OCI-LY7 (cell line): ENCODE measurements around the gene DDX20. TPM values are rescaled to one million over a fixed set of nuclear protein-coding genes. Genes with fewer than 3 reads are reported as not detected.
"Not testable (repeated sequence)": the region's sequence is repeated elsewhere in the genome, so short reads cannot be mapped to it uniquely, and the experiment has no call there.

Source experiments
- BruUV-seq: library from RNA; stranded (reverse); fragments of 400-500 nt; replicated peaks from 2 replicates; lab custom pipeline; 2021; lab: Mats Ljungman, UMichigan
- CTCF ChIA-PET: fragments of 300-600 bp; sonication (Branson Sonifier 250); formaldehyde crosslinking; loops from one replicate; lab custom pipeline; 2022; ENCODE audit warnings: antibody characterized with exemption; ENCODE audit not compliant: unreplicated experiment; lab: Charles Lee
- POLR2A ChIA-PET: fragments of 300-600 bp; sonication (Branson Sonifier 250); formaldehyde crosslinking; loops from one replicate; lab custom pipeline; 2022; ENCODE audit warnings: antibody characterized with exemption; lab: Charles Lee
- DNase-seq: peaks from one replicate; pipeline ENCODE4 v3.0.0-alpha.2; 2015; ENCODE audit warnings: low spot score
- H2AFZ ChIP-seq: fragments of 200-600 bp; sonication (generic), shearing (Covaris generic); 2 replicates; pipeline ENCODE4 v1.6.1; 2014; ENCODE audit warnings: mild to moderate bottlenecking, antibody characterized with exemption, low read length, moderate library complexity
- H3K27ac ChIP-seq: fragments of 200-600 bp; sonication (generic); 2 replicates; pipeline ENCODE4 v1.5.1; 2014; ENCODE audit warnings: mixed run types, low read depth, mild to moderate bottlenecking, moderate library complexity, low read length, inconsistent platforms; ENCODE audit not compliant: poor library complexity, severe bottlenecking
- H3K36me3 ChIP-seq: fragments of 200-600 bp; sonication (generic); 2 replicates; pipeline ENCODE4 v1.6.1; 2014; ENCODE audit warnings: mild to moderate bottlenecking, antibody characterized with exemption, low read length, moderate library complexity, mixed read lengths; ENCODE audit not compliant: insufficient read depth
- H3K4me1 ChIP-seq: fragments of 200-600 bp; sonication (generic); 2 replicates; pipeline ENCODE4 v1.5.1; 2014; ENCODE audit warnings: mild to moderate bottlenecking, low read length; ENCODE audit not compliant: insufficient read depth, poor library complexity, severe bottlenecking
- H3K4me2 ChIP-seq: fragments of 200-600 bp; sonication (generic); 2 replicates; pipeline ENCODE4 v1.6.1; 2014; ENCODE audit warnings: mild to moderate bottlenecking, low read length
- H3K4me3 ChIP-seq: fragments of 200-600 bp; sonication (generic); 2 replicates; pipeline ENCODE4 v1.5.1; 2014; ENCODE audit warnings: mild to moderate bottlenecking, low read depth, low read length; ENCODE audit not compliant: poor library complexity, severe bottlenecking
- H3K79me2 ChIP-seq: fragments of 200-600 bp; sonication (generic); 2 replicates; pipeline ENCODE4 v1.6.1; 2016; ENCODE audit warnings: low read depth, mild to moderate bottlenecking, low read length, moderate library complexity, mixed read lengths; ENCODE audit not compliant: insufficient read depth
- H3K9me2 ChIP-seq: fragments of 200-600 bp; sonication (generic); 2 replicates; pipeline ENCODE4 v1.6.1; 2016; ENCODE audit warnings: mild to moderate bottlenecking, low read length, mixed read lengths; ENCODE audit not compliant: insufficient read depth
- H3K9me3 ChIP-seq: fragments of 200-600 bp; sonication (generic); 2 replicates; pipeline ENCODE4 v1.6.1; 2014; ENCODE audit warnings: mild to moderate bottlenecking, mixed run types, low read length, mixed read lengths
- H4K20me1 ChIP-seq: fragments of 200-600 bp; sonication (generic); 2 replicates; pipeline ENCODE4 v1.6.1; 2014; ENCODE audit warnings: mild to moderate bottlenecking, antibody characterized with exemption, low read length, moderate library complexity, mixed read lengths; ENCODE audit not compliant: insufficient read depth
- EZH2phosphoT487 ChIP-seq: fragments of 200-600 bp; sonication (generic); IDR thresholded peaks from 2 replicates; pipeline ENCODE4 v1.6.1; 2018; ENCODE audit warnings: low read depth, borderline replicate concordance, mild to moderate bottlenecking, mixed run types, antibody characterized with exemption, low read length, moderate library complexity, mixed read lengths
- intact Hi-C: fragments of 100-400 bp; cut with micrococcal nuclease; formaldehyde crosslinking; loops from one replicate; pipeline ENCODE4 v1.10.0; 2022; ENCODE audit not compliant: unreplicated experiment
- total RNA-seq, 2 experiments: library from RNA; depleted of rRNA in 1 of 2; stranded (reverse); fragments of >200 nt in 1 of 2; shearing (Covaris generic) in 1 of 2; gene quantifications; 2 replicates each; pipeline ENCODE4 v1.2.3, GENCODE V29; 2014 to 2022
- TF ChIP-seq, protein P1 (sequence below): fragments of 200-600 bp; sonication (generic); conservative IDR thresholded peaks from 2 replicates; pipeline ENCODE4 v1.5.1; 2014; ENCODE audit warnings: mild to moderate bottlenecking, antibody characterized with exemption, low read length, moderate library complexity, mixed read lengths

The DDX20 gene
- total RNA-seq, 2 experiments from 2014 or later: 30.0 to 32.9 TPM

DNA sequence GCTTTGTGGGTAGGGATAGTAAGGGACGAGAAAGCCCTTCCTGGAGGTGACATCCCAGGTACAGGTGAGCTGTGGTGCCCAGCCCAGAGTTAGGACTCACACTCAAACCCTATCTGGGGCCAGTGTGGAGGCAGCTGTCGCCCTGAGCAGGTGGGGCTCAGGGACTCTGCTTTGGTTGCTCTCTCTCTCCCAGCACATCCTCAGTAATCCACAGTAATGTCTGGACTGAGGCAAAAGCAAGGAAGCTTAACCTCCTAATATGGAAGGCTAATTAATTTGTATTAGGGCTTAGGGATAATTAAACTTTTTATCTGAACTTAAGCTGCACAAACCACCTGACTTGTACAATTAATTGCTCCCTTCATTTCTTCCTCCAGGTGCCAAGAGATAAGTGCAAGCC lies 38.2 kb downstream of the DDX20 start:
- Histone ChIP-seq H3K9me2 (no peaks in the 10 kb centered on the region), H2AFZ (no peak overlapping the region), H3K4me1 (no peaks in the 10 kb centered on the region), H3K36me3 (no peaks in the 10 kb centered on the region), H3K4me3 (no peak overlapping the region), H3K4me2 (no peak overlapping the region), H3K27ac (no peak overlapping the region), H3K79me2 (no peaks in the 10 kb centered on the region), H3K9me3 (no peaks in the 10 kb centered on the region), H4K20me1 (no peaks in the 10 kb centered on the region)
- CTCF ChIA-PET: no interaction called here
- TF ChIP-seq, protein P1, sequence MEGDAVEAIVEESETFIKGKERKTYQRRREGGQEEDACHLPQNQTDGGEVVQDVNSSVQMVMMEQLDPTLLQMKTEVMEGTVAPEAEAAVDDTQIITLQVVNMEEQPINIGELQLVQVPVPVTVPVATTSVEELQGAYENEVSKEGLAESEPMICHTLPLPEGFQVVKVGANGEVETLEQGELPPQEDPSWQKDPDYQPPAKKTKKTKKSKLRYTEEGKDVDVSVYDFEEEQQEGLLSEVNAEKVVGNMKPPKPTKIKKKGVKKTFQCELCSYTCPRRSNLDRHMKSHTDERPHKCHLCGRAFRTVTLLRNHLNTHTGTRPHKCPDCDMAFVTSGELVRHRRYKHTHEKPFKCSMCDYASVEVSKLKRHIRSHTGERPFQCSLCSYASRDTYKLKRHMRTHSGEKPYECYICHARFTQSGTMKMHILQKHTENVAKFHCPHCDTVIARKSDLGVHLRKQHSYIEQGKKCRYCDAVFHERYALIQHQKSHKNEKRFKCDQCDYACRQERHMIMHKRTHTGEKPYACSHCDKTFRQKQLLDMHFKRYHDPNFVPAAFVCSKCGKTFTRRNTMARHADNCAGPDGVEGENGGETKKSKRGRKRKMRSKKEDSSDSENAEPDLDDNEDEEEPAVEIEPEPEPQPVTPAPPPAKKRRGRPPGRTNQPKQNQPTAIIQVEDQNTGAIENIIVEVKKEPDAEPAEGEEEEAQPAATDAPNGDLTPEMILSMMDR: no peak
- TF ChIP-seq EZH2phosphoT487: no peak
- BruUV-seq: no TSS peak
- POLR2A ChIA-PET: interaction anchor here (0.6 kb wide), 2 partner anchors 11 to 921 kb away, joined by 5 read pairs; no protein-coding TSS in a partner anchor
- no peak for DNase-seq
- intact Hi-C loops: no loop called here

DNA sequence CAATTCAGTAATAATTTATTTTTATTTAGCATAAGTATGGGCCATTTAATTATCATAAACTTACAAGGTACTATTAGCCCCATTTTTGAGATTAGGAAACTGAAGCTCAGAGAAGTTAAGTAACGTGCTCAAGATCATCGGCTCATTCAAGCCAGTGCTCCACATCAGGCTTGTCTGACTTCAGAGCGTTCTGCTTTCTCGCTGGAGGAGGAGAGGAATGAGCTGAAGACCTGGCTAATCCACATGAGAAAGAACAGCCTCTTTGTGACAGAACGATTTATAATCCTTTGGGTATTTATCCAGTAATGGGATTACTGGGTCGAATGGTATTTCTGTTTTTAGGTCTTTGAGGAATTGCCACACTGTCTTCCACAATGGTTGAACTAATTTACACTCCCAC lies 39.7 kb downstream of the DDX20 start:
- no peak for DNase-seq
- Histone ChIP-seq H2AFZ (no peak overlapping the region), H3K4me2 (no peak overlapping the region), H3K9me3 (no peaks in the 10 kb centered on the region), H3K79me2 (no peaks in the 10 kb centered on the region), H3K4me1 (no peaks in the 10 kb centered on the region), H3K27ac (no peak overlapping the region), H3K9me2 (no peaks in the 10 kb centered on the region), H3K36me3 (no peaks in the 10 kb centered on the region), H4K20me1 (no peaks in the 10 kb centered on the region), H3K4me3 (no peak overlapping the region)
- ChIA-PET POLR2A (no interaction called here), CTCF (no interaction called here)
- intact Hi-C loops: no loop called here
- no TSS peak for BruUV-seq
- TF ChIP-seq, protein P1: no peak
- no peak for TF ChIP-seq EZH2phosphoT487

DNA sequence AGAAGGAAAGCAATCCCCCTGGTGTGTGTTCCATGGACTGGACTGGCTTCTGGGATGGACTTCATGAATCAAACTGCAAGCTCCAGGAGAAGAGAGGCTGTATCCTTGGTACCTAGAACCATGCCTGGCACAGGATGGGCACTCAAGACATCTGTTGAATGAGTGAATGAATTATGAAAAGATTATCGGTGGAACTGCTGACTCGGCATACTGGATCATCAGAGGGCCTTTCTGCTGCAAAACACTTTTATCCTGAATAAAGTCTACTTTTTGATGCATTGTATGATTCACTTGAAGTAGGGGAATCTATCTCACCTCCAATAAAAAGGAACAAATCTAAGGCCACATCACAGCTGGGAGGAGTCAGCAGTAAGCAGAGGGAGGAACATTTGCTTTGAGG lies 42.9 kb downstream of the DDX20 start:
- no peaks in the 10 kb centered on the region for H4K20me1 ChIP-seq
- H3K4me1 ChIP-seq: no peaks in the 10 kb centered on the region
- CTCF ChIA-PET: no interaction called here
- no peaks in the 10 kb centered on the region for H3K9me2 ChIP-seq
- DNase-seq: no peak
- H3K4me3 ChIP-seq: no peak overlapping the region
- no peaks in the 10 kb centered on the region for H3K9me3 ChIP-seq
- POLR2A ChIA-PET: interaction anchor here (0.6 kb wide), 1 partner anchor 455 kb away, joined by 3 read pairs; no protein-coding TSS in a partner anchor
- no peak overlapping the region for H3K4me2 ChIP-seq
- BruUV-seq: no TSS peak
- H3K36me3 ChIP-seq: no peaks in the 10 kb centered on the region
- TF ChIP-seq, protein P1: no peak
- TF ChIP-seq EZH2phosphoT487: no peak
- H2AFZ ChIP-seq: no peak overlapping the region
- intact Hi-C loops: no loop called here
- H3K79me2 ChIP-seq: no peaks in the 10 kb centered on the region
- H3K27ac ChIP-seq: no peak overlapping the region

DNA sequence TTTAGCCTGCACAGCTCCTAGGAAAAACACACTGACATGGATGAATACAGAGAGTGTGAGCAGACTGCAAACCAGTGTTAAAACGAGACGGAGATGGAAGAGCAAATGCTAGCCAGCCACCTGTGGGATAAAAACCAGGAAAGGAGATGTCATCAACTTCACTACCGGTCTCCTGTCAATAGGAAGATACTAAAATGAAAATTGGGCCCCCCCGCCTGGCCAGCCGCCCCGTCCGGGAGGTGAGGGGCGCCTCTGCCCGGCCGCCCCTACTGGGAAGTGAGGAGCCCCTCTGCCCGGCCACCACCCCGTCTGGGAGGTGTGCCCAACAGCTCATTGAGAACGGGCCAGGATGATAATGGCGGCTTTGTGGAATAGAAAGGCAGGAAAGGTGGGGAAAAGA lies 44.0 kb downstream of the DDX20 start:
- intact Hi-C loops, H3K4me3 ChIP-seq, H3K4me2 ChIP-seq, H3K27ac ChIP-seq, H2AFZ ChIP-seq, BruUV-seq, H4K20me1 ChIP-seq, POLR2A ChIA-PET, DNase-seq, H3K9me3 ChIP-seq, H3K36me3 ChIP-seq, H3K79me2 ChIP-seq, H3K4me1 ChIP-seq, CTCF ChIA-PET, H3K9me2 ChIP-seq: not testable (repeated sequence)
